HG02852 (cell line): ENCODE data around the gene PARD3.
"Not testable (repeated sequence)": the region's sequence is repeated elsewhere in the genome, so short reads cannot be mapped to it uniquely, and the experiment has no call there.

ENCODE experiments used
- ATAC-seq: cut with Tn5 transposase; IDR thresholded peaks from one replicate; pipeline ENCODE4 v1.9.1; 2021; ENCODE audit warnings: mild to moderate bottlenecking, moderate library complexity; ENCODE audit not compliant: unreplicated experiment

PARD3 gene

DNA sequence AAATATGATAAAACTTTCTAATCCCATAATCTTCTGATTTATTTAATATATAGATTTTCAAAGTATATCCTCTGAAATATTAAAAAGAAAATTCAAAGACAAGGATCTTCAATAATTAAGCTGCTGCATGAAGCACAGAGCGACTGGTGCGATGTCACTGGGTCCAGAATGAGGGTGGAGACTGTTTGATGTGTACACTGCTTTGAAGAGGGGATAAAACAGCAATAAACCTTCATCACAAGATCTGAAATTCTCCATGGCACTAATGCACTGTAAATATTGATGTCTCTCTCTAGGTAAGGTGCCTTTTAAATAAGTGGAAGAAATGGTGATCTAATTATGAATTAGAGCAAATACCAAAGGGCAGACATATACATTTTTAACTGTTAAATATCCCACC, 337.8 kb downstream of the PARD3 start:
- ATAC-seq: no peak

DNA sequence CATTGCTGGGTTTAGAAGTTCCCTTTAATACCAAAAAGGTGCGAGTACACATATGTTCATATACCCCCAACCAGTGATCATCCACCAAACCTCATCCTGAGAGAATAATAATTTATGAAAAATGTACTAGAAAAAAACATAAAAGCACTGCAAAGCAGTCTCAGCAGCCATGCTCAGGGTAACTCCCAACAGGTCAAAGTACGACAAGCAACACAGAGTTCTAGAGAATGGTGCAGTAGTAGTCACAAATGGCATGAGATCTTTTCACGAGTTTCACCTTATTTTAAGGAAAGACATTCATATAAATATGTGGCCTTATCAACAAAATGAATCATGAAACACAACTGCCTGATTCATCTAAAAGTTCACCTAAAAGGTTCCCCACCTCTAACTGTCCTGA, 338.5 kb downstream of the PARD3 start:
- no peak for ATAC-seq

DNA sequence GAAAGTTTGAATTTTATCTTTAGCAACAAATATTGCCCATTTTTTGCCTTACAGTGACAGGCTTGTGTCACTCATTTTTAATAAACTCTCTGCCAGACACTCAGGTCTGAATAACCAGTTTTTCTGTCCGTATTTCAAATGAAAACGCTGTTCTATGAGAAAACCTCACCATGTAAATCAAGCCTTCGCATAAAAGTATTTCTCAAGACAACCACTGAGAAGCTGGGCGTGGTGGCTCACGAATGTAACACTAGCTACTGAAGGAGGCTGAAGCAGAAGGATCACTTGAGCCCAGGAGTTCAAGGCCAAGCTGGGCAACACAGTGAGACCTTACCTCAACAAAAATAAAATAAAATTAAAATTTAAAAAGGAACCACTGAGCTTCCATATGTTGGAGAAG, 339.3 kb downstream of the PARD3 start:
- ATAC-seq: no peak

DNA sequence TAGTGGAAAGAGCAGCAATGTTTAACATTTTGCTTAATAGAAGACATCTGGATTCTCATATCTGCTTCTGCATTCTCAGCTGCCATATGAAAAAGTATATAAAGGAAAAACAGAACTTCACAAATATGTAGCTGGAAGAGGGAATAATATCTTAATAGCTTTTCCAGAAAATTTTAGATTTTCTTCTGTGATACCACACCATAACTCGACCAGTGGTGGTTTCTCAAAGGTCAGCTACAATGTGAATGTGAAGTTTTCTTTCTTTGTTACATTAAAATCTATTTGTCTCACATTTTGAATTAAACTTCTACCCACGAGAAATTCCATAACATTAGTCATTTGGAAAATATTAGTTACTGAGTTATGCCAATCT, 339.8 kb downstream of the PARD3 start:
- ATAC-seq: no peak

- ATAC-seq: no peak
These were observed 340.4 kb downstream of the PARD3 start for GRCh38 chr10:34474555-34475273.

GRCh38 chr10:34474009-34474376, 341.1 kb downstream of the PARD3 start:
- ATAC-seq: no peak

- no peak for ATAC-seq
These were observed 341.7 kb downstream of the PARD3 start for GRCh38 chr10:34473174-34474008.

DNA sequence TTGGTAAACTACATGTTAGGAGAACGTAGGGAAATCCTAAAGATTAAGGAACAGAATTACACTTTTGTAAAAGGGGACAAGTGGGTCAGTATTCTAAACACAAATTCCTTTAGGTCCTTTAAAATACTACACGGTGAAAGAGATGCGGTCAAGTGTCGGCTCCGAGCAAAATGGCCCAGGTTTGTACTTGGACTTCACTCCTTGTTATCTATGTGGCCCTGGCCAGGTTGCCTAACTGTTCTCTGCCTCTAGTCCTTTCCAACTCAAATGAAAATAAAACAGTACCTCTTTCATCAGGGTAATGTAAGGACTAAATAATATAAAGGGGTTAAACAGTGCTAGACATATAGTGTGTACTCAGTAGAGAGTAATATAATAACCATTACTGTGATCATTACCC, 344.8 kb downstream of the PARD3 start:
- ATAC-seq: no peak

DNA sequence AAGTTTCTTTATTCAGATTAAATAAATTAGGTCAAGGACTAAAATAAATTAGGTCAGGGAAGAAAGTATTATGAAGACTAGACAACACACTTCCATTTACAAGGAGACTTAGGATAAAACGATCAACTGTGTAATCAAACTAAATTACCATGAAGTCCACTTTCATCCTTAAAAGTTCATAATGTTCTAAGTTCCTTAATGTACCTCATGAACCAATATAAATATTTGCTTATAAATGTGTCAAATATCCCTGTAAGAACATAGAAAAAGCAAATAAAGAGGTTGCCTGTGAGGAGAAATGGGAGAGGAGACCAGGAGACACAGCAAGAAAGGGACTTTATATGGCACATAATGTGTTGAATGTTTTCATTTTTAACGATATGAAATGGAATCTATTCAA, 345.6 kb downstream of the PARD3 start:
- no peak for ATAC-seq

GRCh38 chr10:34467902-34468301, 347.2 kb downstream of the PARD3 start:
- no peak for ATAC-seq

DNA sequence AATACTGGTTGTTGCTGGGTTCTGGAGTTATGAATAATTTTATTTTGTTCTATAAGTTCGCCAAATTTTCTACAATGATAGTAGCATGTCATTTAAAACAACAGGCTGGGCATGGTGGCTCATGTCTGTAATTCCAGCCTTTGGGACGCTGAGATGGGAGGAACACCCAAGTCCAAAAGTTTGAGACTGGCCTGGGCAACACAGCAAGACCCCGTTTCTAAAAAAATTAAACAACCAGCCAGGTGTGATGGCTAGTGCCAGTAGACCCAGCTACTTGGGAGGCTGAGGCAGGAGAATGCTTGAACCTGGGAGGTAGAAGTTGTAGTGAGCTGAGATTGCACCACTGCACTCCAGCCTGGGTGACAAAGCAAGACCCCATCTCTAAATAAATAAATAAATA, 347.7 kb downstream of the PARD3 start:
- ATAC-seq: no peak

- no peak for ATAC-seq
These were observed 349.4 kb downstream of the PARD3 start for GRCh38 chr10:34465678-34466077.

DNA sequence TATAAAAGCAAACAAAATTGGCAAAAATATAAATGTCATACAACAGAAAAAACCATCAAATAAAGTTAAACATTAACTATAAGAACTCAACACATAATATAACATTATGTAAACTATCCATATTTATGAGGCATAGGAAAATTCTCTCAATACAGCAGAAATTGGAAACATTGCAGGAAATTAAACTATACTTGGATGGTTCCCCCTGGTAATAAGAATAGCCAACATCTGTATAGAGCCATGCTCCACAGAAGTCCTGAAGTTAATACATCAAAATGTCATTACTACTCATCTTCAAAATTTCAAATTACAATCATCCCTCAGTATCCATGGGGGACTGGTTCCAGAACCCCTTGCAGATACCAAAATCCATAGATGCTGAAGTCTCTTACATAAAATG, 350.5 kb downstream of the PARD3 start:
- no peak for ATAC-seq

- ATAC-seq: no peak
These were observed 351.1 kb downstream of the PARD3 start for GRCh38 chr10:34464000-34464399.

- no peak for ATAC-seq
These were observed 352.1 kb downstream of the PARD3 start for GRCh38 chr10:34462993-34463392.

DNA sequence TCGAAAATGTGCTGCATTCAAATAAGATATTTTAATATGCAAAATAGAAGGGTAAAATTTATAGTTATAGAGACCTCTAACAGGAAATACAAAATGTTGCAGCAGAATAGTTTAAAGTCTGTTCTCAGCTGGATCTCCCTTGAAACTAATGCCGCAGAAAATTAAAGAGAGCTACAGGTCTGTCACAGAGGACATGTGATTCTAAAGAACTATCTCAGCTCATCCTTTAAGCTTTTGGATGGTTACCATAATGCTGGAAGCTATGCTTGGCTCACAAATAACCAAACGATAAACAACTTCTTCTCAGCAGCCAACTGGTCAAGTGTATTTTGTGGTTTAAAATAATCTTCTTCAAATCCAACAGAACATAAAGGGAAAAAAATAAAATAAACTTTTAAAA, 353.0 kb downstream of the PARD3 start:
- ATAC-seq: no peak

DNA sequence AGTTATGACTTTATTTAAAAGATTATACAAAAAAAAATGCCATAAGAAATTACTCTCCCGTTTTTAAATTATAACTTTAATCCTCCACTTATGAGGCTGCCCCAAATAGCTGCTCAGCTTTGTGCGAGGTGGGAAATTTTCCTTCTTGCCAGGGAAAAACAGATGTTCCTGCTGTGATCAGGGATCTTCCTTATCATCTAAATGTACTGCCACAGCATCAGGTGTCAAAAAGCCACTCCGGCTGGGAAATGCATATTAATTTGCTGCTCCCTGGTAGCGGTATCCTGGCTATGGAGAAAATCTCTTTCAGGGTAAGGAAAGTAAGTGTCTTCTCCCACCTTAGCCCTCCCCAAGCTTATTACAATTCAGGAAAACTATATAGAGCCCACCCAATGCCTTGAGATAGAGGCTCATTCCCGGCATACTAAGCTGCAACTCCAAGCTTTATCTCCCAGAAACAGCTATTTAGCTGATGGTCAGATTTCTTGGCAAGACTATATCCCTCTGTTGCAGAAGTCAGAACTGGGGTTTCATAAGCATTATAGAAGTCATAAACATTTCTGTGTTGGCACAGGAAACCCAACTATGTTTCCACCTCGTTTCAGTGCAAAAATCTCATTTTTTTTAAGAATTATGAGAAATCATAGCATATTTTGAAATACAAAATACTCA, 360.4 kb downstream of the PARD3 start:
- ATAC-seq: no peak

- no peak for ATAC-seq
These were observed 365.3 kb downstream of the PARD3 start for GRCh38 chr10:34449836-34450235.

DNA sequence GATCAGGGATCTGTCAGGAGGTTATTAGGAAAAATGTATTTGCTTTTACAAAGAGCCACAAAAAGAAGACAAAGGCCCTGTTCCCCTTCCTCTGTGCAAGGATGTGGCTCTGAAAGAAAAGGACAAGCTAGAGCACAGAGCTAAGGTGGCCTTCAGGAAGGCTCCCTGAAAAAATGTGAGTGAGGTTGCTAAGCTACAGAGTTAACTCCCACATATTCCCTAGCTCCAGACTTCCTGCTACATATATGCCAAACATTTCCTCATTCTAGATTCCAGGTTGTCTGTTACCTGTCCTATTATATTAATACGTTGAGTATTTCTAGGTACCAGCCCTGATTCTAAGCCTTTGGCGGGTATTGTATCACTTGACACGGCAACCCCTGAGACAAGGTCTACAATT, 369.0 kb downstream of the PARD3 start:
- no peak for ATAC-seq

DNA sequence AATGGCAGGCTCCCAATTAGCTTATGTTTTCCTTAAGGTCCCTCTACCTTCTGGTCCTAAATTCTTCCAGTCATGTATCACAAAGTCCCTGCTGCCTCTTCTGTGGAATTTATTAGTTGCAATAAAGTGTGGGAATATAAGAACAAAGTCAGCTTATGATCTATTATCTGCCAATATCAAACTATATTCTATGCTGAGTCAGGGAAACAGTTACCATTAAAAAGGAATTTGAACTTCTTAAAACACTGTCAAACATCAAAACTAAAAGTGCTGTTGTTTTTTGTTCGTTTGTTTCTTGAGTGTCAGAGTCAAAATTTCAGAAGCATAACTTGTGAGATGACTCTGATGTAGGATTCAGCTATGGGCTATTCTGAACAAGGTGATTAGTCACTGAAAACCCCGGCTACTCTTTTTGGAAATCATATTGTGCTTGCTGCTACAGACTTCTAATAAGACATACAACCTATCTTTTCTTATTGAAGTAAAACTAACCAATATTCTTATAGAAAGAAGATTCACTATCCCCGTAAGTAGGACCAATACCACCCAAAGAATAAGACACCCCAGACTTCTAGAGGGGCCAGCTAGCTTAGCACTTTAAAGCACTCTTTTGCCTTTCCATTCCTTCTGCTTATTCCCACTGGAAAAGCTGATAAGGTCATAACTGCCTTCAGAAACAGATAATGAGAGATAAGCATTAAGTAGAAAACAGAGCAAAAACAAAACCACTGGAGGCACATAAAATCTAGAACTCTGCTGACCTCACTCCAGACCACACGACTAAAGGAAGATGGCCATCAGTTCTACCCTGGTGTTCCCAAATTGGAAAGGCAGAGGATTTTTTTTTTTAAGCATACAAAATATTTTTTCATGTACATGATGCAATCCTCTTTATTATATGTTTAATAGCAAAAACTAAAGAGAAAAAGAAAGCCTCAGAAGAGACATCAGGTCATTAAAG, 370.6 kb downstream of the PARD3 start:
- ATAC-seq: no peak

DNA sequence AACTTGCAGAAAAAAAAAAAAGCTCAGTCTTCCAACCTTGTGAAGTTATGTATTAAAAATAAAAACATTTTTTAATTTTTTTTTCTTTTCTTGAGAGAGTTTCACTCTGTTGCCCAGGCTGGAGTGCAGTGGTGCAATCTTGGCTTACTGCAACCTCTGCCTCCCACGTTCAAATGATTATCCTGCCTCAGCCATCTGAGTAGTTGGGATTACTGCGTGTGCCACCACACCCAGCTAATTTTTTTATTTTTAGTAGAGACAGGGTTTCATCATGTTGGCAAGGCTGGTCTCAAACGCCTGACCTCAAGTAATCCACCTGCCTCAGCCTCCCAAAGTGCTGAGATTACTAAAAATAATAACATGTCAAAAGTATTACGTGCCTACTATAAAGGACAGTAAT, 375.7 kb downstream of the PARD3 start:
- ATAC-seq: not testable (repeated sequence)
